HG02970 (cell line): ENCODE data around the gene RPH3AL.
"Not testable (repeated sequence)": the region's sequence is repeated elsewhere in the genome, so short reads cannot be mapped to it uniquely, and the experiment has no call there.

Experiments used
- ATAC-seq: cut with Tn5 transposase; IDR thresholded peaks from one replicate; pipeline ENCODE4 v1.9.1; 2021; ENCODE audit warnings: mild to moderate bottlenecking, moderate library complexity, moderate number of reproducible peaks; ENCODE audit not compliant: unreplicated experiment, low FRiP score

The RPH3AL gene

DNA sequence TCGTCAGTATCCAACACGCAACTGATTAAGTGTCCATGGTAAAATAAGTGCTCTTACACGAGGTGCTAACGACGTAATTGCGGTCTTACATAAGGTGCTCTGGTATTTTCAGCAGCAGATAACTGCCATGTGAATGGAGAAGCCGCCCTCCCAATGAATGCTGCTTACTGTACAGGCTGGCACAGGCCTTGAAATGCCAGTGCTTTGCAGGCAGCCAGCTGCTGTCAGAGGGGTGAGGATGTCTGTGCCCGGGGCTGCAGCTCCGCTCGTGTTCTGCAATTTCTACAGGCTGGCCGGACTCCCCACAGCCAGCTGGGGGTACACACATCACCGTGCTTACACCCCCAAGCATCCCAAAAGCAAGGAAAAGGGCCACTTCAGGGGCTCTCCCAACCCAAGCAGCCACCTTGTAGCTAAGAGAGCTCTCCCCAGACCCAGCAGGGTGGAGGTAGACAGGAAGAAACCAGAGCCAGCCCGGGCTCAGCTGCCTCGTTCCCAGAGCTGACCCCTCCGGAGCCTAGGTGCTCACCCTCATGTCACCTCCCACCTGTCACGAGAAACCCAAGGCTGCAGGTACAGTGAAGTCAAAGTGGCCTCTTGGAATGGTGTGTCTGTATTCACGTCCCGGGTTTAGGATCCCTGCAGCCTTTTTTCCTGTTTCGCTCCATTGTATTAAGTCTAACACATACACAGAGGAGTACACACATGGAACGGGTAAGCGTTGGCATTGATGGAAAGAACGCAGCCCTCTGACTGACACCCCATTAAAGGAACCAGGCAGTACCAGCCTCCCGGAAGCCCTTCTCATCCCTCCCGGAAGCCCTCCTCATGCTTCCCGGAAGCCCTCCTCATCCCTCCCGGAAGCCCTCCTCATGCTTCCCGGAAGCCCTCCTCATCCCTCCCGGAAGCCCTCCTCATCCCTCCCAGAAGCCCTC, 27.2 kb upstream of the RPH3AL start:
- no peak for ATAC-seq

DNA sequence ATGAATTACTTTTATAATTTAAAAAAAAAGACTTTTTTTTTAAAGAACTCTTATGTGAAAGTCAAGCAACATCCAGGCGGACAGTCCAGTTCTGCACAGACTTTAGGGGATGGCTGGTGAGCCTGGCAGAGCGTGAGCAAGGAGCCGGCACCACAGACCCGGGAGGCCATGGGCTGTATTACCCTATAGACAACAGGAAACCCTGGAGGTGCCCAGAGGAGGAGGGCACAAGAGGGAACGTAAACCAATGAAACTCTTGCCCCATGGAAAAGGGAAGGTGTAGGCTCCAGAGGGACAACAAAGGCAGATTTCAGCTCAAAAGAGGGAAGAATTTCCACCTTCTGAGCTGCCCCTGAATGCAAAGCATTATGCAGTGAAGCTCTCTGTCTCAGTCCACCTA, 25.5 kb upstream of the RPH3AL start:
- no peak for ATAC-seq

DNA sequence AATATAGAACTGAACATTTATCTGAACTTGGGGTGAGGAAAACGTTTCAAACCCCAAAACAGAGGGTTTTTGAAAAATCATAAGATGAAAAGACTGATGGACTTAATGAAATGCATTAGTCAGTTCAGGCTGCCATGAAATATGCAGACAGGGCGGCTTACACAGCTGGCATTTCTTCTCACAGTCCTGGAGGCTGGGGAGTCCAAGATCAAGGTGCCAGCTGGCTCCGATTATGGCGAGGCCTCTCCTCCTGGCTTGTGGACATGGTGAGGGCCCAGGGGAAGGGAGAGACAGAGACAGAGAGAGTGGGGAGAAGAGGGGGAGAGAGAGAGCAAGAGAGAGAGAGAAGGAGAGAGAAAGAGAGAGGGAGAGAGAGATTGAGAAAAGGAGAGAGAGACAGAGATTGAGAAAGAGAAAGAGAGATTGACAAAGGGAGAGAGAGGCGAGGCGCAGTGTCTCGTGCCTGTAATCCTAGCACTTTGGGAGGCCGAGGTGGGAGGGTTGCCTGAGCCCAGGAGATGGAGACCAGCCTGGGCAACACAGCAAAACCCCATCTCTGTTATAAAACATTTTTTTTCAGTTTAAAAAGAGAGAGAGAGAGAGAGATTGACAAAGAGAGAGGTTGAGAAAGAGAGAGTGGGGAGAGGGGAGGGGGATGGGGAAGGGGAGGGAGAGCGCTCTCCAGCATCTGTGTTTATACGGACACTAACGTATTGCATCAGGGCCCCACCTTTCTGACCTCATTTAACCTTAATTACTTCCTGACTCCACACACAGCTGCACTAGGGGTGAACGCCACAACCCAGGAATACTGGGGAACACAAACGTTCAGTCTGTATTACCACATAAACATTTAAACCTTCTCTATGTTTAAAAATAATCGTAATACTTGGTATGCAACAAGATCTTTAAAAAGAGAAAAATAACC, 24.6 kb upstream of the RPH3AL start:
- ATAC-seq, result no peak

DNA sequence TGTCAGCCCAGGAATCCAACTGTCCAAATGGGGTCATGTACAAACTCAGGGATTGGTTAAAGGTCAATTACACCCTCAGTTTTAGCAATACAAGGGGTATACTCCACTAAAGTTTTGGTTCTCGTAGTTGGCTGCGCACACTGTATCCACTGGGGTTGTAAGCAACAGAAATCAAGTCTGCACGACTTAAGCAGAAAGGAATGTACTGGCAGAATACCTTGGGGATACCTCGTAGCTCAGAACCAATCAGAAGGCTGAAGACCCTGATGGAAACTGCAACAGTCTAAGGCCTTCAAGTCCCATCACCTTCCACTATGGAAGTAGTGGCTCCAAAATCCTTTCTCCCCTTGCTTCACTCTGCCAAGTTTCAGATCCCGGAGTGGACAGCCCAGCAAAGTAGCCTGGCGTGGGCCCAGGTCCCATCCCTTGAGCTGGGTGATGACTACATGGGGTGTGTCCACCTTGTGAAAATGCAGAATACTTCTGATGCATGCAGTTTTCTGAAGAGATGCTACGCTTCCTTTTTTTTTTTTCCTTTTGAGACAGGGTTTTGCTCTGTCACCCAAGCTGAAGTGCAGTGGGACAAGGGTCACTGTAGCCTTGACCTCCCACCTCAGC, 21.1 kb upstream of the RPH3AL start:
- ATAC-seq, result no peak

DNA sequence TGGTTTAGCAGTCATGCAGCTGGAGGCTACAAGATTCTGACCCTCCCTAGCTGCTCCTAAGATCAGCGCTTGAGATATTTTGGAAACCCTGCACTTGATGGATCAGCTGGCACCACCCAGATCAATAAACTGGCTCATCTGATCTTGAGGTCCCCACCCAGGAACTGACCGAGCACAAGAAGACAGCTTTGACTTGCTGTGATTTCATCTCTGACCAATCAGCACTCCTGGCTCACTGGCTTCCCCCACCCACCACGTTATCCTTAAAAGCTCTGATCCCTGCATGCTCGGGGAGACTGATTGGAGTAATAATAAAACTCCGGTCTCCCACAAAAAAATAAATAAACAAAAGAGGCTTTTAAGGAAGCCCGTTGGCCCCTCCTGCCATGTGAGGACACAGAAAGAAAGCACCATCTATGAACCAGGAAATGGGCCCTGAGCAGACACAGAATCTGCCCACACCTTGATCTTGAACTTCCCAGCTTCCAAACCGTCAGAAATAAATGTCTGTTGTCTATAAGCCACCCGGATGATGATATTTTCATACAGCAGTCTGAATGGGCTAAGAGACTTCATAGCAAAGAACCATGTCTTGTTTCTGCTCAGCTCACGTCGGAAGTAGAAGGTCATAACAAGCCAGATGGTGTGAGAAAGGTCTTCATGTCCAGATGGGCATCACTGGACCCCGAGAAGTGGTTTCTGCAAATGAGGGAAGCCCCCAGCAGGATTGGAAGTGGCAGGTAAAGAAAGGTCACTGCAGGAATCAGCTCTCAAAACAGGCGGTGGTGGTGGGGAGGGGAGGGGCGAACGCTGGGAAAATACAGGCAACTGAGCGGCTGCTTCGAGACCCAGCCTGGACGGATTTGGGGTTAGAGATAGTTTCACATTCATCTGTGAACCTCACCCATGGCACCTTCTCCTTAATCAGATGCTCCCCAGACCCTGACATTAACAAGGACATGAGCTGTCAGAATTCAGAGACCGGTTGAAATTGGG, 19.8 kb upstream of the RPH3AL start:
- no peak for ATAC-seq

DNA sequence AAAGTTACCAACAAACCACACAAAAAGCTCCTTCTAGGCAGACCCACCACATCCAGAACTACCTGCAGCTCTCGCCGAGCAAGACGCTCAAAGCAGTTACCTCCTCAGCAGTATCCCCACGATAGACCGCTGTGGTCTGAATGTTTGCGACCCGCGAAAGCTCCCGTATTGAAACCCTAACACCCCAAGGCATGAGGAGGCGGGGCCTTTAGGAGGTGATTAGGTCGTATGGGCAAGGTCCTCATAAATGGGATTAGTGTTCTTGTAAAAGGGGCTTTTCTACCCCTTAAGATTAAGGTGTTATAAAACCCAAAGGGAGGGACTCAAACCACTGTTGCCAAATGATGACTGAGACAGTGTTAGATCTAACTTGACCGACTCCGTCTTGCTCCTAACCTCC, 19.0 kb upstream of the RPH3AL start:
- ATAC-seq, result no peak

DNA sequence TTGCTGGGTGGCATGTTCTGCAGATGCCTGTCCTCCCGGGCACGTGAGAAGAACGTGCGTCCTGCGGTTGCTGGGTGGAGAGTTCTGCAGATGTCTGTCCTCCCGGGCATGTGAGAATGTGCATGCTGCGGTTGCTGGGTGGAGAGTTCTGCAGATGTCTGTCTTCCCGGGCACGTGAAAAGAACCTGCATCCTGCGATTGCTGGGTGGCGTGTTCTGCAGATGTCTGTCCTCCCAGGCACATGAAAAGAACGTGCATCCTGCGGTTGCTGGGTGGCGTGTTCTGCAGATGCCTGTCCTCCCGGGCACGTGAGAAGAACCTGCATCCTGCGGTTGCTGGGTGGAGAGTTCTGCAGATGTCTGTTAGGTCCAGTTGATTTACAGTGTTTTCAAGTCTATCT, 15.0 kb upstream of the RPH3AL start:
- ATAC-seq, result not testable (repeated sequence)

DNA sequence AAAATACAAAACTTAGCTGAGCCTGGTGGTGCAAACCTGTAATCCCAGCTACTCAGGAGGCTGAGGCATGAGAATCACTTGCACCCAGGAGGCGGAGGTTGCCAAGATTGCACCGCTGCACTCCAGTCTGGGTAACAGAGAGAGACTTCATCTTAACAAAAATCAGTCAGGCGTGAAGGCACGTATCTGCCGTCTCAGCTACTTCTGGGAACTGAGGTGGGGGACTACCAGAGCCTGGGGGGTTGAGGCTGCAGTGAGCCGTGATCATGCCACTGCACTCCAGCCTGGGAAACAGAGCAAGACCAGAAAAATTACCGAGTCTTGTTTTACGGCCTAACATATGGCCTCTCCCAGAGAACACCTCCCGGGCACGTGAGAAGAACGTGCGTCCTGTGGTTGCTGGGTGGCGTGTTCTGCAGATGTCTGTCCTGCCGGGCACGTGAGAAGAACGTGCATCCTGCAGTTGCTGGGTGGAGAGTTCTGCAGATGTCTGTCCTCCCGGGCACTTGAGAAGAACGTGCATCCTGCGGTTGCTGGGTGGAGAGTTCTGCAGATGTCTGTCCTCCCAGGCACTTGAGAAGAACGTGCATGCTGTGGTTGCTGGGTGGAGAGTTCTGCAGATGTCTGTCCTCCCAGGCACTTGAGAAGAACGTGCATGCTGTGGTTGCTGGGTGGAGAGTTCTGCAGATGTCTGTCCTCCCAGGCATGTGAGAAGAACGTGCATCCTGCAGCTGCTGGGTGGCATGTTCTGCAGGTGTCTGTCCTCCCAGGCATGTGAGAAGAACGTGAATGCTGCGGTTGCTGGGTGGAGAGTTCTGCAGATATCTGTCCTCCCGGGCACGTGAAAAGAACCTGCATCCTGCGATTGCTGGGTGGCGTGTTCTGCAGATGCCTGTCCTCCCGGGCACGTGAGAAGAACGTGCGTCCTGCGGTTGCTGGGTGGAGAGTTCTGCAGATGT, 14.3 kb upstream of the RPH3AL start:
- not testable (repeated sequence) for ATAC-seq

DNA sequence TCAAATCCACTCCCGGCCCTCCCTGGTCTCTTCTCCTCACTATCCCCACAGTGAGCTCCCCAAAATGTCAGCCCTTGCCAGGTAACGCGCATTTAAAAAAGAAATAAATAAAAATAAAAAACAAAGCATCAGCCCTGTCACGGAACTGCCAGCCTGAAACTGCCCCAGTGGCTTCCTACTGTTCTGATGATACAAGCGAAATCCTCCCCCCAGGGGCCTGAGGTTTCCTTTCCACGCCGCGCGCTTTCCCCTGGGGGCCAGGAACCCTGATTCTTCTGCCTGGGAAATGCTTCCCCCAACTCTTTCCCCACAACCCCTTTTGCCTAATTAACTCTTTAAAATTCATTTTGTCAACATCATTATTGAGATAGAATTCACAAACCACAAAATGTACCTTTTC, 12.2 kb upstream of the RPH3AL start:
- no peak for ATAC-seq

DNA sequence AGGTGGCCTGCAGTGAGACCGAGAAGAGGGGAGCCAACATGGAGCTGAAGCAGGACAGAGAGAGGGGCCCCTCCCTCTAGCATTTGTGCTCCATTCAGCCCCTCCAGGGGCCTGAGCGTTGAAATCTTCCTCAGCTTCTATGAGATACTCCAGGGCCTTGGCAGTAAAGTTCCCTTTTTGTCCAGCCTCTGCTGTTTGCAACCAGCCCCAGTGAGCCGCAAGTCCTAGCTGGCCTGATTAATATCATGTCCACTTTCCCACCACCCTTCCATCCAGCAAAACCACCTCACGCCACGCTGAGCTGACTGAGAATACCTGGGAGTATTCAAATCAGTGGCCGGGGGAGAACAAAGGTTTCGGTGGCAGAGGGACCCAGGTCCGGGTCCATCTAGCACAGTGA, 11.7 kb upstream of the RPH3AL start:
- no peak for ATAC-seq

DNA sequence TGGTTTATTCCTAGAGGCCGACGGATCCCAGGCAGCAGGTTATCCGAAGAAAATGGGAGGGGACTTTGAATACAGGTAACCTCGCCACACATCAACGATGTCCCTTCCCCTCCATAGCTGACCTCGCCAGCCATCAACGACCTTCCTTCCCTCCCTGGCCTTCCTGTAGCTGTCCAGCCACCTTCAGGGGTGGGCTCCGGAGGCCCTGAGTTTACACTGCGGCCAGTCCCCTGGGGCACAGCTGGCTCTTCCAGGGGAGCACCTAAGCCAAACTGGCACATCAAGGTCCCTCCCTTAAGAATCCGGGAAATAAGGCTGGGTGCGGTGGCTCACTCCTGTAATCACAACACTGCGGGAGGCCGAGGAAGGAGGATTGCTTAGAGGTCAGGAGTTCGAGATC, 10.1 kb upstream of the RPH3AL start:
- no peak for ATAC-seq

DNA sequence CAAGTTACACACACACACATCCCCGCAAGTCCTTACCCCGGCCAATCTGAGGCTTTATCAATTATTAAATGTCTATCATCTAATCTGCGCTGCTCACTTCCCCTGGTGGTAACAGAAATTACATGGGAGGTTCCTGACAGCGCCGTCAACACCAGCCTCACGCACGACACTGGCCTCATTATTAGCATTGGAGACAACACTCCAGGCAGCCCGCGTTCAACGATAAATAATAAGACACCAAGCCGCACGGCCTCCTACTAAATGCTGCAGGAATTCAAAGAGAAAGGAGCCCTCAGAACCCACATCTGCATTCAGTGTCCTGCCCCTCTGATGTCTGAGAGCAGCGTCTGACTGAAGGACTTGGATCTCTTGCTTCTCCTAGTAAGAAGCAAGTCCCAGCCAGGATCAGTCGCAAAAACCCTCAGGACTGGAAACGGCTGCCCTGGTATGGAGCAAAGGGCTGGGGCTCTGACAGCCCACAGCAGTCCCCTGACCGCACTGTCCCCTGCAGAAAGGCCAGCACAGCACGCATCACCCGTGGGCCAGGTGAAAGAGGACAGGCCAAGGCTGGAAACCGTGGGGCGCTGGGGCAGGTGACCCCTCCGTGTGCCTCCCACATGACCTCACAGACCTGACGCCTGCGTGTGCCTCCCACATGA, 7.6 kb upstream of the RPH3AL start:
- ATAC-seq, result no peak

DNA sequence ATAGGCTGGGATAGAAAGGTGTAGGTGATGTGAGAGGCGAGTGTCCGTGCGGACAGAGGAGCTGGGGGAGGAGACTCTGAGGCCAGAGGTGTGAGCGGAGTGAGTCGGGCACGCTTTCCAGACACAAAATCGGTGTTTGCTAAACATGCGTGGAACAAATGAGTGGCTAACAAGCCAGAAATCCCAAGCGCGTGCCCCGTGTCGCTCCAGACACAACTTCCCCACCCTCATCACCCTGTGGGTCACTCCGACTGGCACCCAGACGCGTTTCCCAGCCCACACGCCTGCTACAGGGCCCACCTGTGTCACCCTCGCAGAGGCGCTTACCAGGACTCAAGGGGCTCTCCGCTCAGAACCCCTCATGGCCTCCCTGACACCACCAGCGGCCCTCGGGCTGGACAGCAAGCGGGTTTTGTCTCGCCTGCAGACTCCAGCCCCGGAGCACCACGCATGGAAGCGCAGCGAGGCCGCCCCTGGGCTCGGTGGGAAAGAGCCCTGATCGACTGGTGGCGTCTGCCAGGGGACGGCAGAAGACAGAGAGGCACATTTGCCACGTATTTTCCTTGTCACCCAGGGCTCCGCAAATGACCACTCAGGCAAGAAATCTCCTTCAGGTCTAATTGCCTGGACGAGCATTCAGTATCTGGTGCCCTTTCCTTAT, 6.0 kb upstream of the RPH3AL start:
- ATAC-seq, result no peak

DNA sequence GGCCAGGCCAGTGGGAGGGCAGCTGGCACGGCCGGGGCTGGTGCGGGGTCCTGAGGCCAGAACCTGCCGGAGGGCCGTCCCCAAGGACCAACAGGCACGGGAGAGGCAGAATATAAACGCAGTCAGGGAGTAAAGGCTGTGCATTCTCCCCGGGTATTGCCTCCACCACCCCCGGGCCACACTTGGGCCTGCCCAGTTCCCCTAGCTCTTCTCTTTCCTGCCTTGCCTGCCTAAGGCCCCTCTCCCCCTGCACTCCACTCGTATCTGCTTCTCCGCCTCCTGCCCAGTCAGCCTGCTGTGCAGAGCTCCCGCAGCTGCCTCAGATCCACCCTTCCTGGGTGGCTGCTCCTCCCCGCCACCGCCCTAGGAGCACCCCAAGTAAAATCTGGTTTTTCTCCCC, 5.0 kb upstream of the RPH3AL start:
- ATAC-seq, result no peak

DNA sequence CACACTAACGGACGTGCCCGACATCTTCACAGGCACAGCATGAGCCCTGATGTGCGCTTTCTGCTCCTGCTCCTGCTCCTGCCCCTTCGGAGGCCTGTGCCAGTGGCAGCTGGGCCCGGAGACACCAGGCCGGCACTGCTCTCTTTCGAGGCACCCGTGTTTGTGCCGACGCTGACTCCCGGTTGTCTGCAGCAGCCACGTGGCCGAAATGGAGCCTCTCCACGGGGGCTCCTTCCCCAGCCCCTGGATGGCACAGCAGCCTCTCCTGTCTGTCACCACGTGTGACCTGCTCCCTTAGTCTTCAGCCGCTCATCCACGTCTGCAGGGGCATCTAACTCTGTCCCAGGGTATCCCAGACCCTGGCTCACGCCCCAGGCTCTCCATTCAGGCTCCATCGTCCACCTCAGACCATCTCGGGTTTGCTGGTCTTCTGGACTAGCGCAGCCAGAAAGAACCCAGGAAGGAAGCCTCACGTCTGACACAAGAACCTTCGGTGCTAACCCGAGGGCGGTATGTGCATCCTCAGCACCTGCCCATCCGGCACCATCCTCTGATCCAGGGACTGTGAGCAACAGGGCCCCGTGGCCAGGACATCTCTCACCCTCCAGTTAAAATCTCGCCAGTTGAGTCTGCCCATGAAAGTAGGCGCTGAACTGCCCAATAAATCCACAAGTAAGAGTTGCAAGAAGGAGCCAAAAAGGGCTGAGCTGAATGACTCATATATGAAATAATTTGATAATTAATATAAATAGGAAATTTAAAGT, 4.2 kb upstream of the RPH3AL start:
- ATAC-seq, result no peak

DNA sequence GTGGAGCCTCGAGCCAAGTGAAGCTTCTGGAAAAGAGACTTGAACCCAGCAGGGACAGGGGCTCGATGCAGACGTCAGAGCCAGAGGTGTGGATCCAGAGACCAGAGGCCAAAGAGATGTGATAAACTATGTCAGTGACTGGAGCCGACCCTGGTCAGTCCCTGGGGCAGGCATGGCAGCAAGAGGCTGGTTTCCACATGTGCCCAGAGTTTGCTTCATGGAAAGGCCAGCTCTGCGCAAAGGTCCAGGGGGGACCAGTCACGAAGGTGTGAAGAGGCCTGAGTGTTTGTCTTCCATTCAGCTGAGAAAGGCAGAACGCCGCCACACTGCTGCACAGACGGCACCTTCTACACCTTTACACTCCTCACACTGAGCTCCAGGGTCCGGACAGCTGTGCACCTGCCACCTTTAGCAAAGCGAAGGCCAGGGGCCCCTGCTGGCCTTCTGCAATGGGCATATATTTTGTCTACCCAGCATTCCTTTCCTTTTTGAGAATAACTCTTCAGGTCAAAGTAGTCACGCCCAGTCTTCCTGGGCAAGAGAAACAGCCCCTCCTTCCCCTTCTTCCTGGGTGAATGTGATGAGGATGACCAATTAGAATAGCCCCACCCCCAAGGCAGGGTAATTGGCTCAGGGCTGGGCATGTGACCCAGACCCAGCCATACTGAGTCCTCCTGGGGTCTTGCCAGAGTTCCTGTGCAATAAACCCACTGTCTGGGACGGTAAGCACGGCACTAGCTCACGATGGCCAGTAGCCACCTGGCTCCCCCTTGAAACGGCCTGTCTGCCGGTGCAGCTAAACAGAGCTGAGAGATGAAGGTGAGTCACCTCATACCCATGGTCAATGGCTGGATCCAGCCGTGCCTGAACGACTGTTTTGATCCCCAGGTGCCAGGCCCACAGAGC, 2.3 kb upstream of the RPH3AL start:
- ATAC-seq, result no peak
